Measurements from ENCODE around the gene LYPD4. TPM values are rescaled to one million over a fixed set of nuclear protein-coding genes. Genes with fewer than 3 reads are reported as not detected.

Gene LYPD4
- total RNA-seq, 1 experiment from 2014 or later: not detected

Small RNAs within 50 kb of the gene (small RNA-seq; reads per million reads assigned to genes)
- gene MIR6797: not detected

Other genes starting within 250 kb of the LYPD4 start
- gene CEACAM4, start 217.6 kb downstream of the LYPD4 start, total RNA-seq (2014; rRNA removed; shearing (Covaris generic); ENCODE audit: low replicate concordance): not detected in 2 replicates
- gene CEACAM7, start 156.4 kb downstream of the LYPD4 start, total RNA-seq (2014; rRNA removed; shearing (Covaris generic); ENCODE audit: low replicate concordance): not detected in 2 replicates
- not detected in 2 replicates for gene CEACAM5, start 136.1 kb downstream of the LYPD4 start, total RNA-seq (2014; rRNA removed; shearing (Covaris generic); ENCODE audit: low replicate concordance)
- not detected in 2 replicates for gene CEACAM6, start 89.2 kb downstream of the LYPD4 start, total RNA-seq (2014; rRNA removed; shearing (Covaris generic); ENCODE audit: low replicate concordance)
- gene CEACAM3, start 48.1 kb downstream of the LYPD4 start, total RNA-seq (2014; rRNA removed; shearing (Covaris generic); ENCODE audit: low replicate concordance): not detected in 2 replicates
- gene DMRTC2, start 359 bp upstream of the LYPD4 start, total RNA-seq (2014; rRNA removed; shearing (Covaris generic); ENCODE audit: low replicate concordance): not detected in 2 replicates
- 2,482 and 3,478 TPM in 2 replicates for gene RPS19, start 15.6 kb upstream of the LYPD4 start, total RNA-seq (2014; rRNA removed; shearing (Covaris generic); ENCODE audit: low replicate concordance)
- 970 and 1,036 TPM in 2 replicates for gene CD79A, start 32.6 kb upstream of the LYPD4 start, total RNA-seq (2014; rRNA removed; shearing (Covaris generic); ENCODE audit: low replicate concordance)
- gene ARHGEF1, start 38.5 kb upstream of the LYPD4 start, total RNA-seq (2014; rRNA removed; shearing (Covaris generic); ENCODE audit: low replicate concordance): 136 and 137 TPM in 2 replicates
- gene ERFL, start 83.8 kb upstream of the LYPD4 start, total RNA-seq (2014; rRNA removed; shearing (Covaris generic); ENCODE audit: low replicate concordance): 3.8 and 5.5 TPM in 2 replicates
- 270 and 367 TPM in 2 replicates for gene RABAC1, start 114.6 kb upstream of the LYPD4 start, total RNA-seq (2014; rRNA removed; shearing (Covaris generic); ENCODE audit: low replicate concordance)
- gene ATP1A3, start 149.5 kb upstream of the LYPD4 start, total RNA-seq (2014; rRNA removed; shearing (Covaris generic); ENCODE audit: low replicate concordance): 22.4 and 26.6 TPM in 2 replicates
- gene GRIK5, start 225.5 kb upstream of the LYPD4 start, total RNA-seq (2014; rRNA removed; shearing (Covaris generic); ENCODE audit: low replicate concordance): 0.07 and 1.4 TPM in 2 replicates
- gene ZNF574, start 231.5 kb upstream of the LYPD4 start, total RNA-seq (2014; rRNA removed; shearing (Covaris generic); ENCODE audit: low replicate concordance): 15.1 and 23.5 TPM in 2 replicates